ENCODE measurements around the gene WDR81. TPM values are rescaled to one million over a fixed set of nuclear protein-coding genes. Genes with fewer than 3 reads are reported as not detected.

WDR81 gene
- total RNA-seq, 1 donor from 2014 or later, result 10.2 TPM

- no peak for ATAC-seq
Measured at GRCh38 chr17:1782171-1782567, 57.7 kb downstream of the WDR81 start.

DNA sequence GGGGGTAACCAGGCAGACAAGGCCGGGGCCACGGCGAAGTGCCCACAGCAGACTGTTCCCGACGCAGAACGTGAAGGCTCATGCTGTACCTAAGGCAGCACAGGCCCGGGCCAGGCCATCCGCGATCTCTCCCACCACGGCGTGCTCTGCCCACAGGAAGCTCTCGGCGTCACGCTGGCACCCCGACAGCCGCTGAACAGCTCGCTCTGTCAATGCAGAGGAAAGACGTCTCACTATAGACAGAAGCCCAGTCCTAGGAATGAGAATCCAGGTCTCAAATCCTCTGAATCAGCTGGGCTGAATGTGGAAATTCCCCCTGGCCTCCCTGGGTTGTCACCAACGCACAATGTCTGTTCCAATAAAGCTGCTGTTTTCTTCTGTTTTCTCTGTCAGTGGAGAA is 58.8 kb downstream of the WDR81 start:
- peak; percentile 16 for ATAC-seq

DNA sequence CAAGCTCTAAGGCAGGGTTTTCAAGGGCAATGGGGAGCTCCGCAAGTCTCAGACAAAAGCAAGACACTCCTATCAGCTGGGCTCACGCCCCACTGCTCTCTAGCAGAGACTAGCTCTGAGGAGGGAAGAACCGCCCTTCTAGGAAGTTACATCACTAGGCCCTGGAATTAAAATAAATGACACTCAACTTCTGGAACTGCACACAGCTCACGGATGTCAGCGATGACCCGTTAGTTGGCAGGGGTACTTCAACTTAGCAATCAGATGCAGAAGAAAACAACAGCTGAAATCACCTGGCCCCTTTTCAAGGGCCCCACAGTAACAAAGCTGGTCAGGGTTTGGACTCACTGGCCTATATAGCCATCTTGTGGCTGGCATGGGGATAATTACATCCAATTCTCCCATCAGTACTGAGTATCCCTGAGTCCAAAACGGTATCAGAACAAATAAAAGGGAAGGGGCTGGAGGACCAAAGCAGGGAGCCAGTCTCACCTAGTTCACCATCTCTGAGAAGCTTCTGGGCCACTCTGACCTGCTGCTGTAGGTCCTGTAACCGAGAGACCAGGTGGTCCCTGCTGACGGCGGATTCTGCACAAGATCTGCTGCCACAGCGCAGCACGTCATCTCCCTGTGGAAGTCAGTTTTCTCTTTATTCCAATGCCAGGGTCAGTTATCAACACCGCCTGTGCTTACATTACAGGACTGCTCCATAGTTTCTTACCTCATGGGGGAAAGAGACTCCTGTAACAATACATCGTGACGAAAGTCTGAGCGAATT is 59.5 kb downstream of the WDR81 start:
- peak; percentile 65 for ATAC-seq

GRCh38 chr17:1785930-1786329 is 61.4 kb downstream of the WDR81 start:
- no peak for ATAC-seq

- ATAC-seq, result no peak
Measured at GRCh38 chr17:1786708-1787107, 62.2 kb downstream of the WDR81 start.

DNA sequence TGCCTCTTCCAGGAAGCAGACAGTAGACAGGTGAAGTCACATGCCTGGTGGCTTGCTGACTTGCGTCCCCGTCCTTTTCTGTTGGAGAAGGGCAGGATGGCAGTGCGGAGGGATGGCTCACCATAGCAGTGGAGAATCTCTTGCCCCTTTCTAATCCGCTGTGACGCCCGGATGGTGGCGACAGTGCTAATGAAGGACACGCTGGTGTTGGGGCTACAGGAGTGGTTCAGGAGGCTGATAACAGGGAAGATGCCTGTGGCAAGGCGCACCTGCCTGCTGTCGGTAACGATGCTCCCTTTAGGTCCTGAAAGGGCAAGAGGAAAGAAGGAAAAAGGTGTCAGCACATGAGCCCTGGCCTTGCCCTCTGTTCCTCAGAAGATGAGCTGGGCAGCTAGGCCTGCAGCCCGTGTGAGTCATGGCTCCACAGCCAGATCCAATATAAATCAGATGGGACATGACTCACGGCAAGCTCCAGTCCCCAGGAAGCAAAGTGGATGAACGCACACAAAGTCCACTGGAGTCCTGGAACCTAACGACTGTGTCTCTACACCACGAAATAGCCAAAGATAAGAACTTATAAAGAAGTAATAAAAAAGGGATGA is 62.9 kb downstream of the WDR81 start:
- peak; percentile 83 for ATAC-seq

Other genes with a start within 250 kb of the WDR81 start
- 94.2 TPM for gene MYO1C, start 232.0 kb upstream of the WDR81 start, total RNA-seq
- 21.4 TPM for gene INPP5K, start 208.1 kb upstream of the WDR81 start, total RNA-seq
- 94.4 TPM for gene PITPNA, start 161.9 kb upstream of the WDR81 start, total RNA-seq
- gene SLC43A2, start 95.9 kb upstream of the WDR81 start, total RNA-seq, result 3.6 TPM
- 2.3 TPM for gene SCARF1, start 79.0 kb upstream of the WDR81 start, total RNA-seq
- 5.3 TPM for gene RILP, start 74.8 kb upstream of the WDR81 start, total RNA-seq
- gene PRPF8, start 39.8 kb upstream of the WDR81 start, total RNA-seq, result 171 TPM
- 10.9 TPM for gene TLCD2, start 14.3 kb upstream of the WDR81 start, total RNA-seq
- gene SERPINF2, start 18.2 kb downstream of the WDR81 start, total RNA-seq, result 2.7 TPM
- 28.4 TPM for gene SERPINF1, start 37.4 kb downstream of the WDR81 start, total RNA-seq
- gene SMYD4, start 105.2 kb downstream of the WDR81 start, total RNA-seq, result 5.7 TPM
- 87.5 TPM for gene RPA1, start 105.3 kb downstream of the WDR81 start, total RNA-seq

All from esophagus mucosa (tissue), 1 donor.